ENCODE measurements around the gene CPSF4.

- TF ChIP-seq EP300 (IDR thresholded peaks at IDR 0.05; ENCODE audit: borderline replicate concordance) (no peak), TCF12 (IDR thresholded peaks at IDR 0.05; ENCODE audit: low read depth) (no peak), TEAD4 (IDR thresholded peaks at IDR 0.05) (no peak), RAD21 (IDR thresholded peaks at IDR 0.05; ENCODE audit: low read depth) (no peak), CREB1 (IDR thresholded peaks at IDR 0.05; ENCODE audit: low read depth) (no peak), FOXM1 (IDR thresholded peaks at IDR 0.05; ENCODE audit: borderline replicate concordance, low read depth) (no peak), YY1 (IDR thresholded peaks at IDR 0.05; ENCODE audit: low read depth) (no peak), TAF1 (IDR thresholded peaks at IDR 0.05; ENCODE audit: low read depth) (no peak), USF1 (IDR thresholded peaks at IDR 0.05) (no peak), MAX (IDR thresholded peaks at IDR 0.05) (no peak), REST (IDR thresholded peaks at IDR 0.05; ENCODE audit: low read depth) (no peak)
These were observed 47.7 kb upstream of the CPSF4 start for GRCh38 chr7:99390941-99391602.
